ENCODE measurements around the gene ACVR1.
A peak's percentile ranks its signal among the peaks of the same experiment; 100 is the strongest.

Gene ACVR1

GRCh38 chr2:157825885-157826284 lies 50.2 kb downstream of the ACVR1 start:
- DNase-seq = peak; percentile 89 to 92

- no peak for DNase-seq
These were observed 53.1 kb downstream of the ACVR1 start for GRCh38 chr2:157822993-157823392.

- DNase-seq = no peak
These were observed 53.6 kb downstream of the ACVR1 start for GRCh38 chr2:157822533-157822932.

GRCh38 chr2:157821519-157822131 lies 54.5 kb downstream of the ACVR1 start:
- DNase-seq = no peak

- no peak for DNase-seq
These were observed 55.9 kb downstream of the ACVR1 start for GRCh38 chr2:157820193-157820592.

- no peak for DNase-seq
These were observed 56.4 kb downstream of the ACVR1 start for GRCh38 chr2:157819761-157820160.

GRCh38 chr2:157818227-157818626 lies 57.9 kb downstream of the ACVR1 start:
- DNase-seq = no peak

GRCh38 chr2:157815421-157815820 lies 60.7 kb downstream of the ACVR1 start:
- DNase-seq = no peak

GRCh38 chr2:157813467-157813866 lies 62.7 kb downstream of the ACVR1 start:
- no peak for DNase-seq

GRCh38 chr2:157810037-157810436 lies 66.1 kb downstream of the ACVR1 start:
- DNase-seq = no peak

GRCh38 chr2:157809212-157809611 lies 66.9 kb downstream of the ACVR1 start:
- no peak for DNase-seq

- DNase-seq = no peak
These were observed 67.7 kb downstream of the ACVR1 start for GRCh38 chr2:157808421-157808820.

GRCh38 chr2:157806426-157807077 lies 69.6 kb downstream of the ACVR1 start:
- no peak for DNase-seq

- no peak for DNase-seq
These were observed 70.6 kb downstream of the ACVR1 start for GRCh38 chr2:157805519-157805918.

- no peak for DNase-seq
These were observed 71.8 kb downstream of the ACVR1 start for GRCh38 chr2:157804355-157804754.

GRCh38 chr2:157803952-157804351 lies 72.2 kb downstream of the ACVR1 start:
- DNase-seq = no peak

- no peak for DNase-seq
These were observed 72.7 kb downstream of the ACVR1 start for GRCh38 chr2:157803476-157803875.

- DNase-seq = no peak
These were observed 75.2 kb downstream of the ACVR1 start for GRCh38 chr2:157800838-157801495.

GRCh38 chr2:157793053-157793612 lies 83.0 kb downstream of the ACVR1 start:
- DNase-seq = no peak

GRCh38 chr2:157792335-157793052 lies 83.6 kb downstream of the ACVR1 start:
- DNase-seq = no peak

- no peak for DNase-seq
These were observed 85.3 kb downstream of the ACVR1 start for GRCh38 chr2:157790780-157791179.

- no peak for DNase-seq
These were observed 86.1 kb downstream of the ACVR1 start for GRCh38 chr2:157789933-157790511.

- DNase-seq = no peak
These were observed 86.9 kb downstream of the ACVR1 start for GRCh38 chr2:157789256-157789655.
